Kidney (tissue), 14 donors: ENCODE data around the gene AKAP7. TPM values are rescaled to one million over a fixed set of nuclear protein-coding genes. Genes with fewer than 3 reads are reported as not detected.

Experiments
- DNase-seq, 5 donors: peaks; one replicate each; pipeline ENCODE4 v3.0.0-alpha.2; 2013 to 2020
- FAIRE-seq: peaks from 2 replicates; lab custom pipeline; 2012; peaks lifted over from hg19 to GRCh38; lab: Jason Lieb, UNC
- H3K27ac ChIP-seq, 2 donors: one replicate each; pipeline ENCODE4 v1.7.0; 2013; ENCODE audit warnings: low read depth in 2 of 2, low read length in 2 of 2, inconsistent platforms in 1 of 2
- H3K27me3 ChIP-seq: one replicate; pipeline ENCODE4 v1.7.1; 2013; ENCODE audit warnings: low read length, inconsistent platforms; ENCODE audit not compliant: control insufficient read depth, insufficient read depth
- H3K36me3 ChIP-seq, 3 donors: one replicate each; pipeline versions ENCODE4 v1.7.0 to v1.7.1; 2013; ENCODE audit warnings: low read length in 3 of 3, control low read depth in 1 of 3, inconsistent platforms in 1 of 3; ENCODE audit not compliant: insufficient read depth in 3 of 3, control insufficient read depth in 2 of 3
- H3K4me1 ChIP-seq, 3 donors: one replicate each; pipeline versions ENCODE4 v1.7.0 to v1.7.1; 2013; ENCODE audit warnings: low read length in 3 of 3, inconsistent platforms in 1 of 3, low read depth in 1 of 3; ENCODE audit not compliant: control insufficient read depth in 2 of 3, insufficient read depth in 2 of 3
- H3K4me3 ChIP-seq, 3 donors: one replicate each; pipeline versions ENCODE4 v1.7.0 to v1.8.1; 2013; ENCODE audit warnings: low read length in 3 of 3, control low read depth in 1 of 3, inconsistent platforms in 1 of 3
- H3K9ac ChIP-seq, 3 donors: one replicate each; pipeline versions ENCODE4 v1.7.0 to v1.7.1; 2013; ENCODE audit warnings: low read length in 3 of 3, control low read depth in 1 of 3, inconsistent platforms in 1 of 3
- H3K9me3 ChIP-seq, 3 donors: one replicate each; pipeline versions ENCODE4 v1.7.0 to v1.7.1; 2013; ENCODE audit warnings: low read length in 3 of 3, control low read depth in 1 of 3, inconsistent platforms in 1 of 3; ENCODE audit not compliant: control insufficient read depth in 2 of 3, insufficient read depth in 1 of 3
- CTCF ChIP-seq: IDR thresholded peaks from 3 replicates; pipeline ENCODE4 v1.5.1; 2012; ENCODE audit warnings: mild to moderate bottlenecking, moderate library complexity, borderline replicate concordance; ENCODE audit not compliant: insufficient read depth; ENCODE audit errors: extremely low read depth
- intact Hi-C: fragments of 100-400 bp; cut with DNase I; formaldehyde crosslinking; loops from one replicate; pipeline ENCODE4 v1.11.1; 2022
- polyA plus RNA-seq: library from polyadenylated mRNA; stranded (reverse); fragments of 350-450 nt; fragmentation: Illumina TruSeq; extraction: RNeasy Lipid Tissue Mini Kit (QIAGEN cat#74804); gene quantifications from one replicate; pipeline ENCODE4 v1.2.3, GENCODE V29; 2014; ENCODE audit warnings: low read depth, low replicate concordance; ENCODE audit not compliant: insufficient read depth
- total RNA-seq: library from RNA; stranded (reverse); fragmentation: NEBNext Ultra II Directional; extraction: Animal tissue kit (Norgen Biotek cat#: 25700); gene quantifications from one replicate; pipeline ENCODE4 v1.2.1, GENCODE V29; 2021
- donor health status: control.
- donor health status: control.
- donor health status: control.
- donor health status: control.
- donor health status: control.
- donor health status: DM: yes; HTN: yes; CAD: no.
- donor health status: Normal renal cell carcinoma (clear cell type).

Gene AKAP7
- total and polyA plus RNA-seq, 2 donors from 2014 or later = 7.9 to 12.0 TPM

GRCh38 chr6:131283466-131284175 lies 148.4 kb downstream of the AKAP7 start:
- intact Hi-C loops = no loop called here
- Histone ChIP-seq H3K36me3 (peaks cover 0 to 5% (median 0%) of the 10 kb centered on the region in 3 donors), H3K4me1 (no peaks in the 10 kb centered on the region), H3K9ac (no peak overlapping the region), H3K27me3 (no peaks in the 10 kb centered on the region), H3K4me3 (no peak overlapping the region), H3K27ac (no peak overlapping the region), H3K9me3 (no peaks in the 10 kb centered on the region)
- no peak for TF ChIP-seq CTCF
- FAIRE-seq = no peak
- DNase-seq = no peak

GRCh38 chr6:131285548-131285947 lies 150.3 kb downstream of the AKAP7 start:
- FAIRE-seq (peak; percentile 37), DNase-seq (no peak)
- Histone ChIP-seq H3K36me3 (peaks cover 0 to 5% (median 0%) of the 10 kb centered on the region in 3 donors), H3K4me3 (no peak overlapping the region), H3K27me3 (no peaks in the 10 kb centered on the region), H3K4me1 (no peaks in the 10 kb centered on the region), H3K9ac (no peak overlapping the region), H3K27ac (no peak overlapping the region), H3K9me3 (no peaks in the 10 kb centered on the region)
- no peak for TF ChIP-seq CTCF
- intact Hi-C loops = no loop called here

DNA sequence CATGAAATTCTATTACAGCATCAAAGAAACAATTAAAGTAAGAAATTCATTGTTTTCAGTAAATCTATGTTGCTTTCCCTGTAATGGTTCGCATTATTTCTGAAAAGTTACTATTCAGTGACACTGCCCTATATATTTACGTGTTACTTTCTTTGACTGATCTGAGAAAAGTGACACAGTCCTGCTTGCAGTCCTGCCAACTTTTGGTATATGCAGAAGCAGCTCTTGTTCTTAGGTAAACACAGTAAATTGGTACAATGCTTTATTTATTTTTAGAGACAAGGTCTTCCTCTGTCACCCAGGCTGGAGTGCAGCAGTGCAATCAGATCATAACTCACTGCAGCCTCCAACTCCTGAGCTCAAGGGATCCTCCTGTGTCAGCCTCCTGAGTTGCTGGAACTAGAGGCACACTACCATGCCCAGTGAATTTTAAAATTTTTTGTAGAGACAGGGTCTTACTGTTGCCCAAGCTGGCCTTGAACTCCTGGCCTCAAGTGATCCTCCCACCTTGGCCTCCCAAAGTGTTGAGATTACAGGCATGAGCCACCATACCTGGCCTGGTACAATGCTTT lies 151.3 kb downstream of the AKAP7 start:
- H3K9me3 ChIP-seq = no peaks in the 10 kb centered on the region
- no peaks in the 10 kb centered on the region for H3K4me1 ChIP-seq
- H3K36me3 ChIP-seq = peaks cover 0 to 5% (median 0%) of the 10 kb centered on the region in 3 donors
- intact Hi-C loops = no loop called here
- H3K27ac ChIP-seq = no peak overlapping the region
- H3K27me3 ChIP-seq = no peaks in the 10 kb centered on the region
- FAIRE-seq = no peak
- DNase-seq = no peak
- TF ChIP-seq CTCF = no peak
- H3K9ac ChIP-seq = no peak overlapping the region
- H3K4me3 ChIP-seq = no peak overlapping the region
